Activated T-cell treated with anti-CD3 and anti-CD28 coated beads, Interleukin-2, amount 50 U/mL, for 1 hour (primary cell): Measurements from ENCODE around the gene ADORA3.

Experiments used
- DNase-seq: peaks from one replicate; pipeline ENCODE4 v3.0.0-alpha.2; 2020

Gene ADORA3

GRCh38 chr1:111507411-111508201 is 4.2 kb upstream of the ADORA3 start:
- peak; percentile 71 for DNase-seq

GRCh38 chr1:111506561-111506960 is 3.1 kb upstream of the ADORA3 start:
- DNase-seq = no peak

- no peak for DNase-seq
These were observed 2.2 kb upstream of the ADORA3 start for GRCh38 chr1:111505641-111506119.

- DNase-seq = no peak
These were observed 664 bp upstream of the ADORA3 start for GRCh38 chr1:111504097-111504496.

GRCh38 chr1:111501645-111502044 is 1.8 kb downstream of the ADORA3 start:
- no peak for DNase-seq

- no peak for DNase-seq
These were observed 4.2 kb downstream of the ADORA3 start for GRCh38 chr1:111499026-111499785.

GRCh38 chr1:111497592-111497991 is 5.8 kb downstream of the ADORA3 start:
- DNase-seq = no peak

GRCh38 chr1:111496398-111496797 is 7.0 kb downstream of the ADORA3 start:
- no peak for DNase-seq

GRCh38 chr1:111491070-111491469 is 12.4 kb downstream of the ADORA3 start:
- DNase-seq = no peak

GRCh38 chr1:111490220-111490619 is 13.2 kb downstream of the ADORA3 start:
- DNase-seq = no peak

- no peak for DNase-seq
These were observed 13.8 kb downstream of the ADORA3 start for GRCh38 chr1:111489604-111490003.

GRCh38 chr1:111488669-111489068 is 14.8 kb downstream of the ADORA3 start:
- DNase-seq = no peak

- DNase-seq = no peak
These were observed 16.3 kb downstream of the ADORA3 start for GRCh38 chr1:111487133-111487532.

GRCh38 chr1:111486431-111486830 is 17.0 kb downstream of the ADORA3 start:
- no peak for DNase-seq

- DNase-seq = no peak
These were observed 18.9 kb downstream of the ADORA3 start for GRCh38 chr1:111484391-111485026.

GRCh38 chr1:111483876-111484275 is 19.6 kb downstream of the ADORA3 start:
- no peak for DNase-seq

GRCh38 chr1:111483166-111483565 is 20.3 kb downstream of the ADORA3 start:
- no peak for DNase-seq

- peak; percentile 63 for DNase-seq
These were observed 21.8 kb downstream of the ADORA3 start for GRCh38 chr1:111481387-111482221.

- DNase-seq = no peak
These were observed 22.8 kb downstream of the ADORA3 start for GRCh38 chr1:111480674-111481073.

- no peak for DNase-seq
These were observed 26.6 kb downstream of the ADORA3 start for GRCh38 chr1:111476761-111477309.

GRCh38 chr1:111476214-111476613 is 27.2 kb downstream of the ADORA3 start:
- DNase-seq = no peak

GRCh38 chr1:111475701-111476100 is 27.7 kb downstream of the ADORA3 start:
- no peak for DNase-seq
